GM12801 (cell line): ENCODE data around the gene ADARB1.

Experiments used
- TF ChIP-seq, protein P1 (sequence below): IDR thresholded peaks from one replicate; pipeline ENCODE4 v1.5.1; 2011; ENCODE audit warnings: control low read depth; ENCODE audit not compliant: insufficient read length; ENCODE audit errors: extremely low read depth

Gene ADARB1

DNA sequence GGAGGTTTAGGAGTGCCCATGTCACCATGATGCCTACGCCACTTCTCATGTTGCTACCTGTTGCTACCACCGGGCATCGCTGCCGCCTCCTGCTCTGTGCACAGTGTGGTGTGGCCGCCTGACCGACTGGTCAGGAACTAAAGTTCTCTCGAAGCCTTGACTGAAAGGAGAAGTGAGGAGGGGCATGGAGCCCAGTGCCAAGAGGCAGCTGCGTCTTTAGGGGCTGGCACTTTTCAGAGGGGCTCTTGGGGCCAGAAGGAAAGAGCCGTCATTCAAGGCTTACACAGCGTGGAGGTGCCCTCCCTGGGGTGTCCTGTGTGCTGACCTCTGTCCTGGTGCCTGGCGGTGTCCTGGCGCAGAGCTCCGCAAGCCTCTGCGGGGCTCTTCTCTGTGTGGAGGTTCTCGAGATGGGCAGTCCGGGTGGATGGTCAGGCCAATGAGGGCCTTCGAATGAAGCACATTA is 57.2 kb downstream of the ADARB1 start:
- TF ChIP-seq, protein P1, sequence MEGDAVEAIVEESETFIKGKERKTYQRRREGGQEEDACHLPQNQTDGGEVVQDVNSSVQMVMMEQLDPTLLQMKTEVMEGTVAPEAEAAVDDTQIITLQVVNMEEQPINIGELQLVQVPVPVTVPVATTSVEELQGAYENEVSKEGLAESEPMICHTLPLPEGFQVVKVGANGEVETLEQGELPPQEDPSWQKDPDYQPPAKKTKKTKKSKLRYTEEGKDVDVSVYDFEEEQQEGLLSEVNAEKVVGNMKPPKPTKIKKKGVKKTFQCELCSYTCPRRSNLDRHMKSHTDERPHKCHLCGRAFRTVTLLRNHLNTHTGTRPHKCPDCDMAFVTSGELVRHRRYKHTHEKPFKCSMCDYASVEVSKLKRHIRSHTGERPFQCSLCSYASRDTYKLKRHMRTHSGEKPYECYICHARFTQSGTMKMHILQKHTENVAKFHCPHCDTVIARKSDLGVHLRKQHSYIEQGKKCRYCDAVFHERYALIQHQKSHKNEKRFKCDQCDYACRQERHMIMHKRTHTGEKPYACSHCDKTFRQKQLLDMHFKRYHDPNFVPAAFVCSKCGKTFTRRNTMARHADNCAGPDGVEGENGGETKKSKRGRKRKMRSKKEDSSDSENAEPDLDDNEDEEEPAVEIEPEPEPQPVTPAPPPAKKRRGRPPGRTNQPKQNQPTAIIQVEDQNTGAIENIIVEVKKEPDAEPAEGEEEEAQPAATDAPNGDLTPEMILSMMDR, result no peak

DNA sequence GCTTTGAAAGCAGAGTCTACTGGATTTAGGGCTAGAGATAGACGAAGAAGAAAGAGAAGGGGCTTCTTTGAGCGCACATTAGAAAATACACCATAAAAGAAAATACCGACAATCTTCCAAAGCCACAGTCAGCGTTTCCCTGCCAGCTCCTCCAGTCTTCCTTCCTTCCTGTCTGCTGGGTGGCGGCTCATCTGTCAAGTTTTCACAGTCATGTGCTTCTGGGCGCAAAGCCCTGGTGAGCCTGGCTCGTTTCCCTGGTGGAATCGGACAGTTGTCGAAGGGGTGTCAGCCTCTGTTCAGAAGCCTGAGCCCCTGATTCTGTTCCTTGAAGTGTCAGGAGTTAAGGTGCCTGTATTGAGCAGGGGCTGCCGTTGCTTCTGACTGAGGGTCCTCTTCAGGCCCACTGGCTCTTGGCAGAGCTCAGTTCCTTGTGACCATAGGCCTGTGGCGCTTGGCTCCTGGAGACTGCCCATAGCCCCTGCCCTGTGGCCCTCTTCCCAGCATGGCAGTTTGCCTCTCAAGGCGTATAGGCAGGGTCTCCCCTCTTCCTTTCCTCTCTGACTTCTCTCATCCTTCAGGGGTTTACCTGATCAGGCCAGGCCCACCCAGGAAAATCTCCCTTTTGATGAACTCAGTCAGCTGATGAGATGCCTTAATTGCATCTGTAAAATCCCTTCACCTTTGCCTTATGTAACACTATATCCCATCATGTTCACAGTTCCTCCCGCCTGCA is 58.6 kb downstream of the ADARB1 start:
- TF ChIP-seq, protein P1, result no peak

DNA sequence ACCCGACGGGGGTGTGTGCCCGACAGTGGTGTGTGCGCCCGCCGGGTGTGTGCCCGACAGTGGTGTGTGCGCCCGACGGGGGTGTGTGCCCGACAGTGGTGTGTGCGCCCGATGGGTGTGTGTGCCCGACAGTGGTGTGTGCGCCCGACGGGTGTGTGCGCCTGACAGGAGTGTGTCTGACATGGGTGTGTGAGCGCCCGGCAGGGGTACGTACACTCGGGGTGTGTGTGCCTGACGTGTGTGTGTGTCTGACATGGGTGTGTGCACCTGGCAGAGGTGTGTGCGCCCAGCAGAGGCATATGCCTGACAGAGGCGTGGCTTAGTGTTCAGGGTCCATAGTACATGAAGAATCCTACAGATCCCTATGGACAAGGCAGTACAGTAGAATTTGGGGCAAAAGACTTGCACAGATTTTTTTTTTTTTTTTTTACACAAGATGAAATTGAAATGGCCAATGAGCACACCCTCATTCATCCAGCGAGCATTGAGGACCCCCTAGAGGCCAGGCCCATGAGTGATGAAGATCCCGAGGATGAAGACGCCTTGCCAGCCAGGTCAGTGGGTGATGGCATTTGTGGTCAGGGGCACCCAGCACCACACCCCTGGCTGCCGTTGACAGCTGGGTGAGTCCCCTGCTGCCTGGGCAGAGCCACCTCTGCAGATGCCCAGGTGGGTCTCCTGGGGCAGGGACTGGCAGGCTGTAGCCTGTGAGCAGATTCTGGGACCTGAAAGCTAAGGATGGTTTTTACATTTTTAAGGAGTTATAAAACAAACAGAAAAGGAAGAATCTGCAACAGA is 60.1 kb downstream of the ADARB1 start:
- TF ChIP-seq, protein P1, result no peak

GRCh38 chr21:45135122-45135521 is 60.7 kb downstream of the ADARB1 start:
- TF ChIP-seq, protein P1, result no peak

- TF ChIP-seq, protein P1, result no peak
These were observed 61.5 kb downstream of the ADARB1 start for GRCh38 chr21:45135868-45136267.

DNA sequence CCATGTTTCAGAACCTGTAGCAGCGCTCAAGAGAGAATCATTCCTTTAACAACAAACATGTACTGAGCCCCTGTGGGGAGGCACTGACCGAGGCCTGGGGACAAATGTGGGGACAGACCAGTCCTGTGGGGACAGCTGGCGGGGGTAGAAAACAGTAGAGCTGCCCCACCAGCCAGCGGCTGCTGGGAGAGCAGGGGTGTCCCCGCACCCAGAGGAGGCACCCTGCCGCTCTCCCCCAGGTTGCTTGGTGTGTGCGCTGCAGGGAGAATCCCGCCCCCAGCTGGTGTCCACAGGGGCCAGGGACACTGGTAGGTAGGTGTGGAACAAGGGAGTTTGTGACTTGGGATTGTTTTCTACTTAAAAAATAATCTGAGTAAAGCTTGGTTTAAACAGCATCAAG is 62.1 kb downstream of the ADARB1 start:
- TF ChIP-seq, protein P1, result no peak

DNA sequence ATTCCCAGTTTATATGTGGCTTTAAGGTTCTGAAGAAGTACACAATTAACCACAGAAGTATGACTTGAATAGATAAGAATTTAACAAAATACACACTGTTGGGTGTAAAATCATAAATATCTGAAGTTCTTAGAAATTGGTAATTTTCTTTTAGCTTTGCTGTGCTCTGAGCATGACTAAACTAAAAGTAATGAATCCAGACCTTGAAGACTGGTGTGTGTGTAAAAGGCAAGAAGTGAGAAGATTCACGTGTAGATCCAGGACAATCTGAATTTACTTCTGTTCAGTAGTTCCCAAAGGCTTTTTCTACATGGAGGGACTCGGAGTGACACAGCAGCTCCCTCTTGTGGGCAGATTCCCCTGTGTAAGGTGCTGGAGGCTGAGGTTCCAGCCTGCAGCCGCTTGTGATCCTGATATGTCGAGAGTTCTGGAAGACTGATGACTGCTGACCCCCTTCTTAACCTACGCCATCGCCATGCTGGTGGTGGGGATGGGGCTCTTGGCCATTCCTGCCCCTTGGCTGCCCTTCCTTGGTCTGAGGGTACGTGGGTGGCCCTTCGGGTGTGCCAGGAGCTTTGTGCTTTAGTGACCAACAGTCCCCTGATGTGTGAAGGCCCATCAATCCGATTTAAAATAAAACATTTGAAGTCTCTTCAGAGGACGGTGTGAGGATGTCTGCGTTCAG is 62.7 kb downstream of the ADARB1 start:
- TF ChIP-seq, protein P1, result peak; percentile 1
